Measurements from ENCODE around the gene IGF2BP3. TPM values are rescaled to one million over a fixed set of nuclear protein-coding genes. Genes with fewer than 3 reads are reported as not detected.

IGF2BP3 gene
- total RNA-seq, 1 donor from 2014 or later, result 84.1 TPM

- DNase-seq, result no peak
Measured at GRCh38 chr7:23293500-23294073, 176.7 kb downstream of the IGF2BP3 start.

GRCh38 chr7:23292623-23293022, 177.7 kb downstream of the IGF2BP3 start:
- no peak for DNase-seq

GRCh38 chr7:23291957-23292560, 178.2 kb downstream of the IGF2BP3 start:
- DNase-seq, result no peak

- no peak for DNase-seq
Measured at GRCh38 chr7:23290993-23291392, 179.3 kb downstream of the IGF2BP3 start.

- DNase-seq, result no peak
Measured at GRCh38 chr7:23287612-23288011, 182.7 kb downstream of the IGF2BP3 start.

GRCh38 chr7:23285657-23286646, 184.3 kb downstream of the IGF2BP3 start:
- DNase-seq, result no peak

- no peak for DNase-seq
Measured at GRCh38 chr7:23284871-23285270, 185.4 kb downstream of the IGF2BP3 start.

GRCh38 chr7:23283086-23283485, 187.2 kb downstream of the IGF2BP3 start:
- DNase-seq, result no peak

- DNase-seq, result no peak
Measured at GRCh38 chr7:23279819-23280525, 190.3 kb downstream of the IGF2BP3 start.

GRCh38 chr7:23277359-23277989, 192.8 kb downstream of the IGF2BP3 start:
- DNase-seq, result no peak

- DNase-seq, result no peak
Measured at GRCh38 chr7:23276947-23277346, 193.3 kb downstream of the IGF2BP3 start.

- no peak for DNase-seq
Measured at GRCh38 chr7:23276376-23276775, 193.9 kb downstream of the IGF2BP3 start.

GRCh38 chr7:23275912-23276311, 194.4 kb downstream of the IGF2BP3 start:
- no peak for DNase-seq

- DNase-seq, result peak; percentile 4
Measured at GRCh38 chr7:23273141-23273599, 197.1 kb downstream of the IGF2BP3 start.

GRCh38 chr7:23272275-23272674, 198.0 kb downstream of the IGF2BP3 start:
- DNase-seq, result no peak

- no peak for DNase-seq
Measured at GRCh38 chr7:23268746-23269145, 201.5 kb downstream of the IGF2BP3 start.

GRCh38 chr7:23268167-23268566, 202.1 kb downstream of the IGF2BP3 start:
- no peak for DNase-seq

GRCh38 chr7:23267357-23267756, 202.9 kb downstream of the IGF2BP3 start:
- no peak for DNase-seq

- DNase-seq, result no peak
Measured at GRCh38 chr7:23266918-23267317, 203.4 kb downstream of the IGF2BP3 start.

- no peak for DNase-seq
Measured at GRCh38 chr7:23264916-23265458, 205.3 kb downstream of the IGF2BP3 start.

GRCh38 chr7:23261843-23262452, 208.3 kb downstream of the IGF2BP3 start:
- no peak for DNase-seq
